K562 (cell line): Measurements from ENCODE around the gene LYPLA2. TPM values are rescaled to one million over a fixed set of nuclear protein-coding genes. Genes with fewer than 3 reads are reported as not detected.
A peak's percentile ranks its signal among the peaks of the same experiment; 100 is the strongest.

Experiments
- CHD1 ChIP-seq: fragments of 200-600 bp; sonication (generic); IDR thresholded peaks from one replicate; pipeline ENCODE4 v1.6.1; 2012; ENCODE audit warnings: mild to moderate bottlenecking, moderate library complexity, low read length, inconsistent platforms
- KLF16 ChIP-seq: IDR thresholded peaks from 2 replicates; pipeline ENCODE4 v1.6.1; 2016; ENCODE audit warnings: antibody characterized with exemption
- RBM22 ChIP-seq: fragments of 200-400 bp; formaldehyde crosslinking; IDR thresholded peaks from 2 replicates; pipeline ENCODE4 v1.6.1; 2018; ENCODE audit warnings: low read length, low read depth; ENCODE audit not compliant: poor library complexity, severe bottlenecking
- ZNF12 ChIP-seq: sonication (generic); formaldehyde crosslinking; IDR thresholded peaks from 2 replicates; pipeline ENCODE4 v1.4.0; 2020; ENCODE audit warnings: mild to moderate bottlenecking, missing genetic modification reagents
- ZNF551 ChIP-seq: fragments of 250-450 bp; sonication (Bioruptor Pico); IDR thresholded peaks from 2 replicates; pipeline ENCODE4 v1.5.0; 2021; ENCODE audit warnings: mild to moderate bottlenecking, moderate library complexity
- ZNF668 ChIP-seq: fragments of 250-450 bp; sonication (Bioruptor Pico); IDR thresholded peaks from 2 replicates; pipeline ENCODE4 v1.8.0; 2022; ENCODE audit warnings: mild to moderate bottlenecking, inconsistent platforms
- polyA plus RNA-seq, 8 experiments: library from polyadenylated mRNA; depleted of rRNA in 4 of 8; stranded (reverse) in 5 of 8; unstranded in 3 of 8; fragments of >200 nt; fragmentation: Nextera tagmentation in 2 of 8; fragmentation: Illumina TruSeq in 1 of 8; extraction: Ambion mirVana in 2 of 8; extraction: Trizol in 1 of 8; gene quantifications; 2 replicates each; pipeline versions ENCODE4 v1.2.1 to v1.2.3, GENCODE V29; 2011 to 2014; ENCODE audit warnings: inconsistent platforms in 1 of 8, missing spikeins in 1 of 8
- total RNA-seq, 7 experiments: library from RNA; depleted of rRNA in 6 of 7; stranded (reverse); fragments of >200 nt in 6 of 7; fragmentation: Illumina TruSeq in 2 of 7; extraction: Trizol in 2 of 7; gene quantifications; 2 replicates each; pipeline versions ENCODE4 v1.2.1 to v1.2.3, GENCODE V29; 2011 to 2021; ENCODE audit warnings: low replicate concordance in 1 of 7
- TF ChIP-seq, protein P1 (sequence below): IDR thresholded peaks from 2 replicates; pipeline ENCODE4 v1.6.1; 2011; ENCODE audit warnings: borderline replicate concordance, low read depth, mild to moderate bottlenecking, moderate library complexity, low read length; ENCODE audit not compliant: insufficient read depth, poor library complexity, severe bottlenecking
- TF ChIP-seq, protein P2 (sequence below): fragments of 450-650 bp; IDR thresholded peaks from 2 replicates; pipeline ENCODE4 v1.6.1; 2018; ENCODE audit not compliant: partially characterized antibody
- TF ChIP-seq, protein P3 (sequence below), 2 experiments: fragments of 450-650 bp; IDR thresholded peaks; 2 replicates each; pipeline ENCODE4 v1.6.1; 2016; ENCODE audit warnings: mild to moderate bottlenecking in 2 of 2, borderline replicate concordance in 1 of 2, low read depth in 1 of 2, moderate library complexity in 1 of 2
- TF ChIP-seq, protein P4 (sequence below): sonication (generic); formaldehyde crosslinking; IDR thresholded peaks from 2 replicates; pipeline ENCODE4 v1.8.0; 2023; ENCODE audit warnings: mild to moderate bottlenecking, missing genetic modification reagents

The LYPLA2 gene
- total and polyA plus RNA-seq, 9 of the 15 experiments (the other 6 are each of a cell fraction or from before 2014, with no cell fraction given): 3.9 to 128 (median 60.1) TPM

DNA sequence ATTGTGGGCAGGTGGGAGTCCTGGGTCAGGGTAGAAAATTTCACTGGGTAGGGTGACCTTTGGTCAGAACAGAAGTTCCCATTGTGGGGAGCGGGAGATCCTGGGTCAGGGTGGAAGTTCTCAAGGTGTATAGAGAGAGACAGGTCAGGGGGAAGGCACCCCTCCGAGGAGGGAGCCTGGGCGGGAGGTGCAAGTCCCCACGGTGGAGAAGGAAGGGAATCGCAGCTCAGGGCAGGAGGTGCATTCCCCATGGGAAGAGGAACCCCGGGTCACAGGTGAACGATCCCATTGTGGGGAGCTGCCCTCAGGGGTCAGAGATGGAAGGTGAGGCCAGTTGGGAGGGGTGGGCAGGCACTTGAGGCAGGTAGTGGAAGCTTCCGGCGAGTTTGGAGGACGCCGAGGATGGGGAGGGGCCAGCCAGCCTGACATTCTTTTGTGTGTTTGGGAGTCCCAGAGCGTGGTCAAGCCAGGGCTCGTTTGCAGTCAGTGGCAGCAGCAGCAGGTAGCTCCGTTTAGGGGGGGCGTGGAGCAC, 637 bp downstream of the LYPLA2 start (continued):
- TF ChIP-seq ZNF551 (CRISPR knock-in tag) (no peak), ZNF668 (CRISPR knock-in tag) (no peak), CHD1 (no peak), ZNF12 (CRISPR knock-in tag) (peak; percentile 36; the same call in 1 of the 2 replicates), KLF16 (no peak), RBM22 (peak; percentile 58)
- TF ChIP-seq, protein P1, sequence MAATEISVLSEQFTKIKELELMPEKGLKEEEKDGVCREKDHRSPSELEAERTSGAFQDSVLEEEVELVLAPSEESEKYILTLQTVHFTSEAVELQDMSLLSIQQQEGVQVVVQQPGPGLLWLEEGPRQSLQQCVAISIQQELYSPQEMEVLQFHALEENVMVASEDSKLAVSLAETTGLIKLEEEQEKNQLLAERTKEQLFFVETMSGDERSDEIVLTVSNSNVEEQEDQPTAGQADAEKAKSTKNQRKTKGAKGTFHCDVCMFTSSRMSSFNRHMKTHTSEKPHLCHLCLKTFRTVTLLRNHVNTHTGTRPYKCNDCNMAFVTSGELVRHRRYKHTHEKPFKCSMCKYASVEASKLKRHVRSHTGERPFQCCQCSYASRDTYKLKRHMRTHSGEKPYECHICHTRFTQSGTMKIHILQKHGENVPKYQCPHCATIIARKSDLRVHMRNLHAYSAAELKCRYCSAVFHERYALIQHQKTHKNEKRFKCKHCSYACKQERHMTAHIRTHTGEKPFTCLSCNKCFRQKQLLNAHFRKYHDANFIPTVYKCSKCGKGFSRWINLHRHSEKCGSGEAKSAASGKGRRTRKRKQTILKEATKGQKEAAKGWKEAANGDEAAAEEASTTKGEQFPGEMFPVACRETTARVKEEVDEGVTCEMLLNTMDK: no peak
- TF ChIP-seq, protein P2, sequence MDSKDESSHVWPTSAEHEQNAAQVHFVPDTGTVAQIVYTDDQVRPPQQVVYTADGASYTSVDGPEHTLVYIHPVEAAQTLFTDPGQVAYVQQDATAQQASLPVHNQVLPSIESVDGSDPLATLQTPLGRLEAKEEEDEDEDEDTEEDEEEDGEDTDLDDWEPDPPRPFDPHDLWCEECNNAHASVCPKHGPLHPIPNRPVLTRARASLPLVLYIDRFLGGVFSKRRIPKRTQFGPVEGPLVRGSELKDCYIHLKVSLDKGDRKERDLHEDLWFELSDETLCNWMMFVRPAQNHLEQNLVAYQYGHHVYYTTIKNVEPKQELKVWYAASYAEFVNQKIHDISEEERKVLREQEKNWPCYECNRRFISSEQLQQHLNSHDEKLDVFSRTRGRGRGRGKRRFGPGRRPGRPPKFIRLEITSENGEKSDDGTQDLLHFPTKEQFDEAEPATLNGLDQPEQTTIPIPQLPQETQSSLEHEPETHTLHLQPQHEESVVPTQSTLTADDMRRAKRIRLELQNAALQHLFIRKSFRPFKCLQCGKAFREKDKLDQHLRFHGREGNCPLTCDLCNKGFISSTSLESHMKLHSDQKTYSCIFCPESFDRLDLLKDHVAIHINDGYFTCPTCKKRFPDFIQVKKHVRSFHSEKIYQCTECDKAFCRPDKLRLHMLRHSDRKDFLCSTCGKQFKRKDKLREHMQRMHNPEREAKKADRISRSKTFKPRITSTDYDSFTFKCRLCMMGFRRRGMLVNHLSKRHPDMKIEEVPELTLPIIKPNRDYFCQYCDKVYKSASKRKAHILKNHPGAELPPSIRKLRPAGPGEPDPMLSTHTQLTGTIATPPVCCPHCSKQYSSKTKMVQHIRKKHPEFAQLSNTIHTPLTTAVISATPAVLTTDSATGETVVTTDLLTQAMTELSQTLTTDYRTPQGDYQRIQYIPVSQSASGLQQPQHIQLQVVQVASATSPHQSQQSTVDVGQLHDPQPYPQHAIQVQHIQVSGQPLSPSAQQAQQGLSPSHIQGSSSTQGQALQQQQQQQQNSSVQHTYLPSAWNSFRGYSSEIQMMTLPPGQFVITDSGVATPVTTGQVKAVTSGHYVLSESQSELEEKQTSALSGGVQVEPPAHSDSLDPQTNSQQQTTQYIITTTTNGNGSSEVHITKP: peak; percentile 45
- TF ChIP-seq, protein P3, sequence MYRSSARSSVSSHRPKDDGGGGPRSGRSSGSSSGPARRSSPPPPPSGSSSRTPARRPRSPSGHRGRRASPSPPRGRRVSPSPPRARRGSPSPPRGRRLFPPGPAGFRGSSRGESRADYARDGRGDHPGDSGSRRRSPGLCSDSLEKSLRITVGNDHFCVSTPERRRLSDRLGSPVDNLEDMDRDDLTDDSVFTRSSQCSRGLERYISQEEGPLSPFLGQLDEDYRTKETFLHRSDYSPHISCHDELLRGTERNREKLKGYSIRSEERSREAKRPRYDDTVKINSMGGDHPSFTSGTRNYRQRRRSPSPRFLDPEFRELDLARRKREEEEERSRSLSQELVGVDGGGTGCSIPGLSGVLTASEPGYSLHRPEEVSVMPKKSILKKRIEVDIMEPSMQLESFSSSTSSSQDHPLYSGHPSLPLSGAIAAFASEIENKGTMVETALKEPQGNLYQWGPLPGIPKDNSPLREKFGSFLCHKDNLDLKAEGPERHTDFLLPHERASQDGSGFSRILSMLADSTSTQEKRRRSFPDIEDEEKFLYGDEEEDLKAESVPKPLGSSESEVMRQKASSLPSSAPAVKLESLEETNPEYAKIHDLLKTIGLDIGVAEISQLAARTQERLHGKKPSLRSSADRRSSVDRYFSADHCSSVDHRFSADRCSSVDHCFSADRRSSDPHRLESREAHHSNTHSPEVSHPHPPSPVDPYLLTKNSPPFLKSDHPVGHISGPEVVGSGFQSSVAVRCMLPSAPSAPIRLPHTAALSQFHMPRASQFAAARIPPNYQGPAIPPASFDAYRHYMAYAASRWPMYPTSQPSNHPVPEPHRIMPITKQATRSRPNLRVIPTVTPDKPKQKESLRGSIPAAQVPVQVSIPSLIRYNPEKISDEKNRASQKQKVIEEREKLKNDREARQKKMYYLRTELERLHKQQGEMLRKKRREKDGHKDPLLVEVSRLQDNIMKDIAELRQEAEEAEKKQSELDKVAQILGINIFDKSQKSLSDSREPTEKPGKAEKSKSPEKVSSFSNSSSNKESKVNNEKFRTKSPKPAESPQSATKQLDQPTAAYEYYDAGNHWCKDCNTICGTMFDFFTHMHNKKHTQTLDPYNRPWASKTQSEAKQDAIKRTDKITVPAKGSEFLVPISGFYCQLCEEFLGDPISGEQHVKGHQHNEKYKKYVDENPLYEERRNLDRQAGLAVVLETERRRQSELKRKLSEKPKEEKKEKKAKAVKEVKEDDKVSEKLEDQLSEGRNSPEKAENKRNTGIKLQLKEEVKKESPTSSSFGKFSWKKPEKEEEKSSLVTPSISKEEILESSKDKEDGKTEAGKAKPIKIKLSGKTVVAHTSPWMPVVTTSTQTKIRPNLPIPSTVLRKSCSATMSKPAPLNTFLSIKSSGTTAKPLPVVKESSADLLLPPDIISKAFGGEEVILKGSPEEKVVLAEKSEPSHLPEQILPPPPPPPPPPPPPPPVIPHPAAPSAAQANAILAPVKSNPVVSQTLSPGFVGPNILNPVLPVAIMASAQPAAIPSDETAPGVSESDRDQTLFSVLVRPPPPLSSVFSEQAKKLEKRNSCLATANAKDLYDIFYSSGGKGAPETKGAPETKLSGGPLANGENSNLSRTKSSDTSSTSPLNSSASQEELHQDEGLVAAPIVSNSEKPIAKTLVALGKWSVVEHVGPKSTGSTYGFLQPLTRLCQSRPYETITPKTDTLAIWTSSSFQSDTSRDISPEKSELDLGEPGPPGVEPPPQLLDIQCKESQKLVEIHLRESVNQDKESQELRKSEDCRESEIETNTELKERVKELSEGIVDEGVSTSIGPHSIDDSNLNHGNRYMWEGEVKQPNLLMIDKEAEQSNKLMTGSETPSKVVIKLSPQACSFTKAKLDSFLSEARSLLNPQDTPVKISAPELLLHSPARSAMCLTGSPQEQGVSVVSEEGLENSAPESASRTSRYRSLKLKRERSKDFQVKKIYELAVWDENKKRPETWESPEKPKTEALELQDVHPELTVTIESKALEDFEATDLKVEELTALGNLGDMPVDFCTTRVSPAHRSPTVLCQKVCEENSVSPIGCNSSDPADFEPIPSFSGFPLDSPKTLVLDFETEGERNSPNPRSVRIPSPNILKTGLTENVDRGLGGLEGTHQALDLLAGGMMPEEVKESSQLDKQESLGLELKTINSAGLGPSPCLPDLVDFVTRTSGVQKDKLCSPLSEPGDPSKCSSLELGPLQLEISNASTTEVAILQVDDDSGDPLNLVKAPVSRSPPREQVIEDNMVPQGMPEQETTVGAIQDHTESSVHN (IDR thresholded peaks at IDR 0.05; ENCODE audit: borderline replicate concordance in 1 of 2, low read depth in 1 of 2): no peak
- TF ChIP-seq, protein P4, sequence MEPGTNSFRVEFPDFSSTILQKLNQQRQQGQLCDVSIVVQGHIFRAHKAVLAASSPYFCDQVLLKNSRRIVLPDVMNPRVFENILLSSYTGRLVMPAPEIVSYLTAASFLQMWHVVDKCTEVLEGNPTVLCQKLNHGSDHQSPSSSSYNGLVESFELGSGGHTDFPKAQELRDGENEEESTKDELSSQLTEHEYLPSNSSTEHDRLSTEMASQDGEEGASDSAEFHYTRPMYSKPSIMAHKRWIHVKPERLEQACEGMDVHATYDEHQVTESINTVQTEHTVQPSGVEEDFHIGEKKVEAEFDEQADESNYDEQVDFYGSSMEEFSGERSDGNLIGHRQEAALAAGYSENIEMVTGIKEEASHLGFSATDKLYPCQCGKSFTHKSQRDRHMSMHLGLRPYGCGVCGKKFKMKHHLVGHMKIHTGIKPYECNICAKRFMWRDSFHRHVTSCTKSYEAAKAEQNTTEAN (CRISPR knock-in tag): no peak
